GM12878 (cell line): Measurements from ENCODE around the gene SGCD. TPM values are rescaled to one million over a fixed set of nuclear protein-coding genes. Genes with fewer than 3 reads are reported as not detected.

Experiments
- ATAC-seq: fragments of 200-7000 bp; cut with Tn5 transposase; 3 replicates; pipeline ENCODE4 v1.9.1; 2020; ENCODE audit warnings: mild to moderate bottlenecking, moderate library complexity
- BruUV-seq: library from RNA; stranded (reverse); fragments of 400-500 nt; replicated peaks from 2 replicates; lab custom pipeline; 2021; lab: Mats Ljungman, UMichigan
- CTCF ChIA-PET: fragments of 300-600 bp; sonication (Branson Sonifier 250); formaldehyde crosslinking; extraction: SDS; loops from one replicate; lab custom pipeline; 2021; ENCODE audit warnings: inconsistent platforms; lab: Yijun Ruan, JAX
- POLR2A ChIA-PET: fragments of 350-600 bp; formaldehyde crosslinking; extraction: SDS; loops from one replicate; lab custom pipeline; 2021; ENCODE audit warnings: inconsistent platforms; lab: Charles Lee
- RAD21 ChIA-PET: fragments of 300-600 bp; sonication (Branson Sonifier 250); formaldehyde crosslinking; loops from one replicate; lab custom pipeline; 2023; ENCODE audit warnings: antibody characterized with exemption; ENCODE audit not compliant: unreplicated experiment; lab: Charles Lee
- SMC1A ChIA-PET: fragments of 300-600 bp; sonication (Branson Sonifier 250); formaldehyde crosslinking; loops from one replicate; lab custom pipeline; 2023; ENCODE audit not compliant: unreplicated experiment, uncharacterized antibody; lab: Charles Lee
- DNase-seq: peaks from one replicate; pipeline ENCODE4 v3.0.0-alpha.2; 2011; ENCODE audit warnings: low read depth, low spot score
- FAIRE-seq: peaks from 3 replicates; lab custom pipeline; 2011; peaks lifted over from hg19 to GRCh38; lab: Jason Lieb, UNC
- H2AFZ ChIP-seq: 2 replicates; pipeline ENCODE4 v1.6.0; 2011; ENCODE audit warnings: low read depth, low read length, control low read depth; ENCODE audit not compliant: control insufficient read depth
- H3K27ac ChIP-seq: 2 replicates; pipeline ENCODE4 v1.5.1; 2011; ENCODE audit warnings: control low read depth; ENCODE audit not compliant: control insufficient read depth, insufficient read depth
- H3K27me3 ChIP-seq, 2 experiments: replicated peaks in 1 of 2; 2 replicates each; pipeline versions ENCODE4 v1.6.0 to v1.6.1; 2011; ENCODE audit warnings: low read length in 1 of 2; ENCODE audit not compliant: control insufficient read depth in 2 of 2, insufficient read depth in 2 of 2
- H3K36me3 ChIP-seq, 2 experiments: 2 replicates each; pipeline ENCODE4 v1.5.1; 2011; ENCODE audit warnings: low read length in 1 of 2; ENCODE audit not compliant: control insufficient read depth in 2 of 2, insufficient read depth in 2 of 2
- H3K4me1 ChIP-seq: 2 replicates; pipeline ENCODE4 v1.6.1; 2011; ENCODE audit warnings: mild to moderate bottlenecking, low read length, moderate library complexity, mixed read lengths; ENCODE audit not compliant: control insufficient read depth, insufficient read depth
- H3K4me2 ChIP-seq: 2 replicates; pipeline ENCODE4 v1.6.0; 2011; ENCODE audit warnings: control low read depth; ENCODE audit not compliant: control insufficient read depth, insufficient read depth
- H3K4me3 ChIP-seq: fragments of 200-600 bp; sonication (generic); 2 replicates; pipeline ENCODE4 v1.5.1; 2016
- H3K79me2 ChIP-seq: 2 replicates; pipeline ENCODE4 v1.6.0; 2011; ENCODE audit warnings: low read length; ENCODE audit not compliant: control insufficient read depth, insufficient read depth
- H3K9ac ChIP-seq: 2 replicates; pipeline ENCODE4 v1.8.0; 2011; ENCODE audit warnings: low read length, control low read depth, mixed read lengths; ENCODE audit not compliant: control insufficient read depth, insufficient read depth
- H3K9me3 ChIP-seq: replicated peaks from 3 replicates; pipeline ENCODE4 v1.5.1; 2011; ENCODE audit warnings: mild to moderate bottlenecking, low read length; ENCODE audit not compliant: control insufficient read depth, insufficient read depth
- H4K20me1 ChIP-seq: 2 replicates; pipeline ENCODE4 v1.6.0; 2011; ENCODE audit not compliant: control insufficient read depth, insufficient read depth
- ASH2L ChIP-seq: fragments of 300-600, 200-600 bp; sonication (generic); IDR thresholded peaks from 2 replicates; pipeline ENCODE4 v1.6.1; 2017; ENCODE audit warnings: low read depth, mild to moderate bottlenecking, borderline replicate concordance
- CREB1 ChIP-seq: IDR thresholded peaks from 2 replicates; pipeline ENCODE4 v1.6.1; 2012; ENCODE audit warnings: low read depth, mild to moderate bottlenecking, inconsistent platforms
- CREM ChIP-seq: IDR thresholded peaks from 2 replicates; pipeline ENCODE4 v1.6.1; 2014; ENCODE audit warnings: antibody characterized with exemption, low read depth
- EP300 ChIP-seq, 2 experiments: fragments of 150-350 bp in 1 of 2; IDR thresholded peaks; 2 replicates each; pipeline ENCODE4 v1.6.1; 2011 to 2012; ENCODE audit warnings: low read depth in 2 of 2, low read length in 2 of 2, borderline replicate concordance in 1 of 2, improper control_type of control experiment in 1 of 2, inconsistent platforms in 1 of 2; ENCODE audit not compliant: control insufficient read depth in 1 of 2
- LARP7 ChIP-seq: fragments of 450-650 bp; IDR thresholded peaks from 2 replicates; pipeline ENCODE4 v1.6.1; 2017; ENCODE audit warnings: mild to moderate bottlenecking
- MEF2B ChIP-seq: fragments of 450-650 bp; IDR thresholded peaks from 2 replicates; pipeline ENCODE4 v1.6.1; 2018; ENCODE audit warnings: mild to moderate bottlenecking, moderate library complexity; ENCODE audit not compliant: partially characterized antibody, poor library complexity, severe bottlenecking
- MXI1 ChIP-seq: fragments of 150-350 bp; IDR thresholded peaks from 2 replicates; pipeline ENCODE4 v1.6.1; 2011; ENCODE audit warnings: low read depth, mild to moderate bottlenecking, inconsistent platforms, low read length, improper control_type of control experiment
- NFIC ChIP-seq: IDR thresholded peaks from 2 replicates; pipeline ENCODE4 v1.6.1; 2012; ENCODE audit warnings: low read depth, mild to moderate bottlenecking, inconsistent platforms, low read length, moderate library complexity
- NFXL1 ChIP-seq: fragments of 450-650 bp; IDR thresholded peaks from 2 replicates; pipeline ENCODE4 v1.6.1; 2017; ENCODE audit warnings: antibody characterized with exemption, mild to moderate bottlenecking, borderline replicate concordance
- NFYA ChIP-seq: IDR thresholded peaks from 2 replicates; pipeline ENCODE4 v1.6.1; 2011; ENCODE audit warnings: low read depth, mild to moderate bottlenecking, low read length, improper control_type of control experiment, borderline replicate concordance
- POLR2A ChIP-seq: IDR thresholded peaks from 2 replicates; pipeline ENCODE4 v1.6.1; 2011; ENCODE audit warnings: low read depth, mild to moderate bottlenecking, low read length
- POLR2AphosphoS2 ChIP-seq: IDR thresholded peaks from 2 replicates; pipeline ENCODE4 v1.6.1; 2011; ENCODE audit warnings: low read depth, mild to moderate bottlenecking, low read length, improper control_type of control experiment, moderate library complexity
- RBBP5 ChIP-seq: fragments of 200-600 bp; sonication (generic); conservative IDR thresholded peaks from 2 replicates; pipeline ENCODE4 v1.6.1; 2016
- RELB ChIP-seq: fragments of 450-650 bp; IDR thresholded peaks from 2 replicates; pipeline ENCODE4 v1.6.1; 2017; ENCODE audit warnings: low read depth, mild to moderate bottlenecking, moderate library complexity
- SMARCA5 ChIP-seq: fragments of 450-650 bp; IDR thresholded peaks from 2 replicates; pipeline ENCODE4 v1.6.1; 2017; ENCODE audit warnings: mild to moderate bottlenecking
- SMC3 ChIP-seq: IDR thresholded peaks from 2 replicates; pipeline ENCODE4 v1.6.1; 2011; ENCODE audit warnings: low read length, improper control_type of control experiment, borderline replicate concordance
- TCF12 ChIP-seq: IDR thresholded peaks from 2 replicates; pipeline ENCODE4 v1.6.1; 2011; ENCODE audit warnings: low read depth, mild to moderate bottlenecking, low read length
- TCF3 ChIP-seq: IDR thresholded peaks from 2 replicates; pipeline ENCODE4 v1.6.1; 2012; ENCODE audit warnings: low read depth, mild to moderate bottlenecking, low read length, borderline replicate concordance; ENCODE audit not compliant: insufficient read depth
- ZNF24 ChIP-seq: fragments of 450-650 bp; IDR thresholded peaks from 2 replicates; pipeline ENCODE4 v1.6.1; 2017; ENCODE audit warnings: antibody characterized with exemption, mild to moderate bottlenecking
- WGBS: methylation state at CpG from one replicate; pipeline ENCODE4 v1.1.6; 2016; ENCODE audit warnings: low lambda C conversion rate; ENCODE audit not compliant: insufficient replicate concordance, insufficient coverage; ENCODE audit errors: missing lambda C conversion rate; 5-methylcytosine and 5-hydroxymethylcytosine counted together
- in situ Hi-C: fragments of 300-500 bp; cut with MboI; formaldehyde crosslinking; loops from 9 replicates; pipeline ENCODE4 v1.14.3; 2018; ENCODE audit warnings: mixed read lengths
- intact Hi-C: fragments of 100-400 bp; cut with micrococcal nuclease; formaldehyde crosslinking; loops from one replicate; pipeline ENCODE4 v1.14.2; 2022; ENCODE audit not compliant: unreplicated experiment
- polyA plus RNA-seq, 11 experiments: library from polyadenylated mRNA; depleted of rRNA in 4 of 11; unstranded in 6 of 11; stranded (reverse) in 5 of 11; fragments of >200 nt; fragmentation: Nextera tagmentation in 4 of 11; fragmentation: Illumina TruSeq in 1 of 11; extraction: Ambion mirVana in 4 of 11; extraction: Trizol in 1 of 11; gene quantifications; 1 replicate in 1 of 11; 2 replicates in 10 of 11; pipeline versions ENCODE4 v1.2.1 to v1.2.3, GENCODE V29; 2011 to 2016; ENCODE audit warnings: inconsistent platforms in 2 of 11, missing spikeins in 2 of 11, low read depth in 1 of 11
- total RNA-seq, 4 experiments: library from RNA; depleted of rRNA in 3 of 4; stranded (reverse); fragments of >200 nt in 3 of 4; fragmentation: Illumina TruSeq in 1 of 4; extraction: Trizol in 1 of 4; gene quantifications; 2 replicates each; pipeline versions ENCODE4 v1.2.1 to v1.2.3, GENCODE V29; 2013 to 2021
- TF ChIP-seq, protein P1 (sequence below): fragments of 450-650 bp; formaldehyde crosslinking; IDR thresholded peaks from 2 replicates; pipeline ENCODE4 v1.5.0; 2022; ENCODE audit warnings: mild to moderate bottlenecking, missing genetic modification characterization

SGCD gene
- total and polyA plus RNA-seq, 10 of the 15 experiments (the other 5 are each of a cell fraction or from before 2014, with no cell fraction given): 0.06 TPM; not detected in 9

- TF ChIP-seq TCF3 (no peak), ASH2L (no peak), NFXL1 (no peak), LARP7 (no peak), MXI1 (no peak), RELB (no peak), SMARCA5 (no peak)
- TF ChIP-seq, all 136 proteins: peak for 0
These were observed 150.2 kb downstream of the SGCD start (continued) for GRCh38 chr5:156477196-156477595.

DNA sequence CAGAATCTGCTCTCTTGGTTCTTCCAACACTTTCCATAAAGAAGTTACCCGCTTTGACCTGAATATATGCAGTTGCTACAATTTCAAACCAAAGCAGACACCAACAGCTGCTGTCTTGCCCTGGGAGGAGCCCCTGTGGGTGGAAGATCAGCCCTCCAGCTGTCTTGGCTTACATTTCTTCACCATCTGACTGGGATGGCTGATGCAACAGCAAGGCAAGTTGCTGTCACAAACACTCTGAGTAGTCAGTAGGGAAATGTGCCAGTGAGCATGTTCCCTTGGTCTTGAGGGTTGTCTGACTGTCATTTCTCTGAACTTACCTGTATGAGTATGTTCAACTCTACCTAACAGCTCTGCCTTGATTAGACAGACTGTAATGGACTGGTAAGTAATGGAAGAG is 152.9 kb downstream of the SGCD start:
- BruUV-seq: no TSS peak
- 38% methylated on average over 1 of the region's 1 CpG for WGBS
- Histone ChIP-seq H3K79me2 (no peaks in the 10 kb centered on the region), H2AFZ (no peak overlapping the region), H3K4me2 (no peak overlapping the region), H3K9ac (no peak overlapping the region), H3K27me3 (no peaks in the 10 kb centered on the region), H3K4me3 (no peak overlapping the region), H3K4me1 (no peaks in the 10 kb centered on the region), H3K36me3 (no peaks in the 10 kb centered on the region), H3K9me3 (no peaks in the 10 kb centered on the region), H4K20me1 (no peaks in the 10 kb centered on the region), H3K27ac (no peak overlapping the region)
- TF ChIP-seq RBBP5 (no peak), EP300 (IDR thresholded peaks at IDR 0.05; ENCODE audit: borderline replicate concordance in 1 of 2, control insufficient read depth in 1 of 2, low read depth in 2 of 2, low read length in 2 of 2) (no peak), NFIC (no peak), CREM (no peak), SMC3 (no peak), NFYA (no peak), CREB1 (no peak), MXI1 (no peak), TCF12 (no peak), ZNF24 (no peak), POLR2A (no peak), MEF2B (no peak), POLR2AphosphoS2 (no peak)
- TF ChIP-seq, protein P1, sequence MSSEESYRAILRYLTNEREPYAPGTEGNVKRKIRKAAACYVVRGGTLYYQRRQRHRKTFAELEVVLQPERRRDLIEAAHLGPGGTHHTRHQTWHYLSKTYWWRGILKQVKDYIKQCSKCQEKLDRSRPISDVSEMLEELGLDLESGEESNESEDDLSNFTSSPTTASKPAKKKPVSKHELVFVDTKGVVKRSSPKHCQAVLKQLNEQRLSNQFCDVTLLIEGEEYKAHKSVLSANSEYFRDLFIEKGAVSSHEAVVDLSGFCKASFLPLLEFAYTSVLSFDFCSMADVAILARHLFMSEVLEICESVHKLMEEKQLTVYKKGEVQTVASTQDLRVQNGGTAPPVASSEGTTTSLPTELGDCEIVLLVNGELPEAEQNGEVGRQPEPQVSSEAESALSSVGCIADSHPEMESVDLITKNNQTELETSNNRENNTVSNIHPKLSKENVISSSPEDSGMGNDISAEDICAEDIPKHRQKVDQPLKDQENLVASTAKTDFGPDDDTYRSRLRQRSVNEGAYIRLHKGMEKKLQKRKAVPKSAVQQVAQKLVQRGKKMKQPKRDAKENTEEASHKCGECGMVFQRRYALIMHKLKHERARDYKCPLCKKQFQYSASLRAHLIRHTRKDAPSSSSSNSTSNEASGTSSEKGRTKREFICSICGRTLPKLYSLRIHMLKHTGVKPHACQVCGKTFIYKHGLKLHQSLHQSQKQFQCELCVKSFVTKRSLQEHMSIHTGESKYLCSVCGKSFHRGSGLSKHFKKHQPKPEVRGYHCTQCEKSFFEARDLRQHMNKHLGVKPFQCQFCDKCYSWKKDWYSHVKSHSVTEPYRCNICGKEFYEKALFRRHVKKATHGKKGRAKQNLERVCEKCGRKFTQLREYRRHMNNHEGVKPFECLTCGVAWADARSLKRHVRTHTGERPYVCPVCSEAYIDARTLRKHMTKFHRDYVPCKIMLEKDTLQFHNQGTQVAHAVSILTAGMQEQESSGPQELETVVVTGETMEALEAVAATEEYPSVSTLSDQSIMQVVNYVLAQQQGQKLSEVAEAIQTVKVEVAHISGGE: no peak
- CTCF ChIA-PET: no interaction called here
- ATAC-seq: no peak
- no peak for FAIRE-seq
- no peak for DNase-seq
- SMC1A ChIA-PET: no interaction called here
- intact Hi-C loops (no loop called here), in situ Hi-C loops (no loop called here)
- POLR2A ChIA-PET: no interaction called here
- RAD21 ChIA-PET: no interaction called here
